CD14-positive monocyte (primary cell): ENCODE results near the gene TMC7. TPM values are rescaled to one million over a fixed set of nuclear protein-coding genes. Genes with fewer than 3 reads are reported as not detected.

Source experiments
- DNase-seq, 3 donors: peaks; one replicate each; pipeline ENCODE4 v3.0.0-alpha.2; 2011 to 2022
- H2AFZ ChIP-seq: 2 replicates; pipeline ENCODE4 v1.6.0; 2012; ENCODE audit warnings: mild to moderate bottlenecking, low read depth, low read length, inconsistent platforms; ENCODE audit not compliant: insufficient read depth, poor library complexity, severe bottlenecking
- H3K27ac ChIP-seq, 2 donors: 1 replicate in 1 of 2; 2 replicates in 1 of 2; pipeline ENCODE4 v1.5.1; 2012 to 2013; ENCODE audit warnings: low read length in 2 of 2, control low read depth in 1 of 2, inconsistent platforms in 1 of 2, low read depth in 1 of 2, mild to moderate bottlenecking in 1 of 2
- H3K27me3 ChIP-seq, 2 donors: one replicate each; pipeline versions ENCODE4 v1.6.0 to v1.6.1; 2011 to 2013; ENCODE audit warnings: low read length in 2 of 2; ENCODE audit not compliant: control insufficient read depth in 2 of 2, insufficient read depth in 2 of 2
- H3K36me3 ChIP-seq, 2 donors: replicated peaks in 1 of 2; 1 replicate in 1 of 2; 2 replicates in 1 of 2; pipeline versions ENCODE4 v1.5.1 to v1.6.1; 2012 to 2013; ENCODE audit warnings: low read length in 2 of 2, control low read depth in 1 of 2, inconsistent platforms in 1 of 2, mild to moderate bottlenecking in 1 of 2; ENCODE audit not compliant: insufficient read depth in 2 of 2, control insufficient read depth in 1 of 2
- H3K4me1 ChIP-seq, 2 donors: 1 replicate in 1 of 2; 2 replicates in 1 of 2; pipeline versions ENCODE4 v1.5.1 to v1.6.1; 2012 to 2013; ENCODE audit warnings: low read length in 2 of 2, control low read depth in 1 of 2, inconsistent platforms in 1 of 2, mild to moderate bottlenecking in 1 of 2, moderate library complexity in 1 of 2; ENCODE audit not compliant: insufficient read depth in 2 of 2, control insufficient read depth in 1 of 2
- H3K4me2 ChIP-seq: replicated peaks from 2 replicates; pipeline ENCODE3; 2012; ENCODE audit warnings: low read length, moderate library complexity, mild to moderate bottlenecking; ENCODE audit not compliant: poor library complexity, severe bottlenecking; ENCODE audit errors: extremely low read depth
- H3K4me3 ChIP-seq, 3 experiments: fragments of 200-600 bp in 1 of 3; sonication (generic) in 1 of 3; replicated peaks in 1 of 3; 1 replicate in 2 of 3; 2 replicates in 1 of 3; pipeline ENCODE4 v1.5.1; 2011 to 2013; ENCODE audit warnings: low read length in 3 of 3, mild to moderate bottlenecking in 3 of 3, control low read depth in 2 of 3, low read depth in 2 of 3, inconsistent platforms in 1 of 3, moderate library complexity in 1 of 3
- H3K79me2 ChIP-seq: 2 replicates; pipeline ENCODE4 v1.6.0; 2012; ENCODE audit warnings: mild to moderate bottlenecking, control low read depth, inconsistent platforms, low read length, moderate library complexity; ENCODE audit not compliant: insufficient read depth
- H3K9ac ChIP-seq: 2 replicates; pipeline ENCODE4 v1.6.0; 2017; ENCODE audit warnings: low read length, mild to moderate bottlenecking; ENCODE audit not compliant: insufficient read depth, poor library complexity, severe bottlenecking
- H3K9me3 ChIP-seq, 2 donors: replicated peaks in 1 of 2; 1 replicate in 1 of 2; 2 replicates in 1 of 2; pipeline versions ENCODE4 v1.5.1 to v1.6.1; 2012 to 2013; ENCODE audit warnings: low read length in 2 of 2, control low read depth in 1 of 2; ENCODE audit not compliant: control insufficient read depth in 1 of 2, insufficient read depth in 1 of 2
- H4K20me1 ChIP-seq: 2 replicates; pipeline ENCODE4 v1.6.0; 2012; ENCODE audit warnings: mild to moderate bottlenecking, low read length, control low read depth, moderate library complexity; ENCODE audit not compliant: insufficient read depth
- H3K27ac Mint-ChIP-seq, 7 donors: one replicate each; pipeline ENCODE4 v1.8.0; 2020; ENCODE audit warnings: mild to moderate bottlenecking in 7 of 7, mixed read lengths in 7 of 7, moderate library complexity in 6 of 7, inconsistent platforms in 2 of 7
- H3K27me3 Mint-ChIP-seq, 3 donors: one replicate each; pipeline ENCODE4 v1.8.0; 2021 to 2022; ENCODE audit warnings: low read depth in 3 of 3, mild to moderate bottlenecking in 3 of 3, mixed read lengths in 3 of 3, moderate library complexity in 3 of 3, inconsistent platforms in 1 of 3
- H3K36me3 Mint-ChIP-seq, 2 donors: one replicate each; pipeline ENCODE4 v1.8.0; 2020; ENCODE audit warnings: mixed read lengths in 2 of 2, inconsistent platforms in 1 of 2, mild to moderate bottlenecking in 1 of 2
- H3K4me1 Mint-ChIP-seq: one replicate; pipeline ENCODE4 v1.8.0; 2020; ENCODE audit warnings: mild to moderate bottlenecking, mixed read lengths
- H3K4me3 Mint-ChIP-seq, 2 donors: one replicate each; pipeline ENCODE4 v1.8.0; 2020; ENCODE audit warnings: mild to moderate bottlenecking in 2 of 2, mixed read lengths in 2 of 2, moderate library complexity in 1 of 2
- H3K9me3 Mint-ChIP-seq, 7 donors: one replicate each; pipeline ENCODE4 v1.8.0; 2020 to 2022; ENCODE audit warnings: mixed read lengths in 7 of 7, mild to moderate bottlenecking in 6 of 7, moderate library complexity in 6 of 7, inconsistent platforms in 2 of 7
- WGBS: methylation state at CpG from one replicate; pipeline ENCODE4 v1.1.5; 2013; ENCODE audit warnings: missing lambda C conversion rate; ENCODE audit not compliant: insufficient coverage; 5-methylcytosine and 5-hydroxymethylcytosine counted together
- intact Hi-C, 2 donors: fragments of 100-400 bp; cut with micrococcal nuclease; formaldehyde crosslinking; loops; one replicate each; pipeline versions ENCODE4 v1.15.0 to v1.15.1; 2023
- polyA plus RNA-seq, 3 donors: library from polyadenylated mRNA; depleted of rRNA in 1 of 3; unstranded in 2 of 3; stranded (reverse) in 1 of 3; fragments of 300-500 nt in 2 of 3; fragments of >200 nt in 1 of 3; fragmentation: Illumina TruSeq in 2 of 3; gene quantifications; 1 replicate in 2 of 3; 2 replicates in 1 of 3; pipeline ENCODE4 v1.2.3, GENCODE V29; 2012 to 2021
- TF ChIP-seq, protein P1 (sequence below): fragments of 200-600 bp; IDR thresholded peaks from one replicate; pipeline ENCODE4 v1.8.0; 2022; ENCODE audit warnings: antibody characterized with exemption, mild to moderate bottlenecking

The TMC7 gene
- polyA plus RNA-seq, 3 donors = not detected

DNA sequence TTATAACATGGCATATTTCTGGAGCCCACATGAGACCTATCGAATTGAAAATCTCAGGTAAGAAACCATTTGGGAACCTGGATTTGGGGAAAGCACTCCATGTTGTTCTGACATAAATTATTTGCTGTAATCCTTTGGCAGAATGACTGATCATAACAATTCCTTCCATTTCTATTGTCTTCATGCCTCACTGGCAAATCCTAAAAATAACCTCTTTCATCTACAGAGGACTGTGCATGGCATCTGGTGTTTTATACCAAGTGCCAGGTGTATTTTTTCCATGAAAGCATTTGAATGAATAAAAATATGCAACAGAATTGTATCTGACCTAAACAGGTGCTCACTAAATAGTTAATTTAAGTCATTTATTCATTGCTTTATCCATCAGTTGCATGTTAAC lies 50.0 kb downstream of the TMC7 start:
- no peaks in the 10 kb centered on the region for H3K36me3 ChIP-seq

DNA sequence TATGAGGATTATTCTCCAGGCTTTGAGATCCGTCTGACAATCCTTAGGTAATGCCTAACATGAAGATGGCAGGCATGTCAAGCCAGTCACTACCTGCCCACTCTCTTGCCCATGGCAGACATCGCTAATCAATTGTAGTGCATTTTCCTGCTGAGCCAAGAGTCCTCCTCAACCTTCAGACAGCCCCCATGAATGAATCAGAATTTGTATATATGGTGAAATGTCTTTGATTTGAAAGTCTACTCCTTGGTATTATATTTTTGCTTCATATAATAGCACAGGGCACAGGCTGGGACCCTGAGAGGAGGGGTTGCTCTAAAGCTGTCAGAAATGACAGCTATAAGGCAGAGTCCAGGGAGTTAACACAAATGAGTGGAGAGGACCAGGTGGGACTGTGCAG lies 56.7 kb downstream of the TMC7 start:
- no peaks in the 10 kb centered on the region for H3K4me1 Mint-ChIP-seq
- no peak overlapping the region for H3K4me2 ChIP-seq
- no peaks in the 10 kb centered on the region for H3K27me3 ChIP-seq
- peaks cover 5 to 7% (median 6%) of the 10 kb centered on the region in 3 donors for H3K27me3 Mint-ChIP-seq
- whole genome bisulfite sequencing = 100% methylated on average over 1 of the region's 2 CpGs
- H3K9me3 ChIP-seq = no peaks in the 10 kb centered on the region
- H4K20me1 ChIP-seq = no peaks in the 10 kb centered on the region
- H3K79me2 ChIP-seq = no peaks in the 10 kb centered on the region
- intact Hi-C loops = no loop called here
- H3K4me3 Mint-ChIP-seq = no peak overlapping the region
- H3K9ac ChIP-seq = no peak overlapping the region
- no peak overlapping the region for H3K27ac Mint-ChIP-seq
- H3K27ac ChIP-seq = no peak overlapping the region
- no peak overlapping the region for H3K4me3 ChIP-seq
- no peak for DNase-seq
- TF ChIP-seq, protein P1, sequence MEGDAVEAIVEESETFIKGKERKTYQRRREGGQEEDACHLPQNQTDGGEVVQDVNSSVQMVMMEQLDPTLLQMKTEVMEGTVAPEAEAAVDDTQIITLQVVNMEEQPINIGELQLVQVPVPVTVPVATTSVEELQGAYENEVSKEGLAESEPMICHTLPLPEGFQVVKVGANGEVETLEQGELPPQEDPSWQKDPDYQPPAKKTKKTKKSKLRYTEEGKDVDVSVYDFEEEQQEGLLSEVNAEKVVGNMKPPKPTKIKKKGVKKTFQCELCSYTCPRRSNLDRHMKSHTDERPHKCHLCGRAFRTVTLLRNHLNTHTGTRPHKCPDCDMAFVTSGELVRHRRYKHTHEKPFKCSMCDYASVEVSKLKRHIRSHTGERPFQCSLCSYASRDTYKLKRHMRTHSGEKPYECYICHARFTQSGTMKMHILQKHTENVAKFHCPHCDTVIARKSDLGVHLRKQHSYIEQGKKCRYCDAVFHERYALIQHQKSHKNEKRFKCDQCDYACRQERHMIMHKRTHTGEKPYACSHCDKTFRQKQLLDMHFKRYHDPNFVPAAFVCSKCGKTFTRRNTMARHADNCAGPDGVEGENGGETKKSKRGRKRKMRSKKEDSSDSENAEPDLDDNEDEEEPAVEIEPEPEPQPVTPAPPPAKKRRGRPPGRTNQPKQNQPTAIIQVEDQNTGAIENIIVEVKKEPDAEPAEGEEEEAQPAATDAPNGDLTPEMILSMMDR = no peak
- H2AFZ ChIP-seq = no peak overlapping the region
- peaks cover 2 to 22% (median 10%) of the 10 kb centered on the region in 7 donors for H3K9me3 Mint-ChIP-seq
- no peaks in the 10 kb centered on the region for H3K36me3 Mint-ChIP-seq
- H3K4me1 ChIP-seq = no peaks in the 10 kb centered on the region
- no peaks in the 10 kb centered on the region for H3K36me3 ChIP-seq

More for the DNA sequence above, 50.0 kb downstream of the TMC7 start:
- Mint-ChIP-seq H3K36me3 (no peaks in the 10 kb centered on the region), H3K4me3 (no peak overlapping the region), H3K4me1 (no peaks in the 10 kb centered on the region), H3K9me3 (peaks cover 0 to 25% (median 10%) of the 10 kb centered on the region in 7 donors), H3K27me3 (peaks cover 3 to 13% (median 6%) of the 10 kb centered on the region in 3 donors), H3K27ac (no peak overlapping the region)
- no peaks in the 10 kb centered on the region for H3K4me1 ChIP-seq
- no peaks in the 10 kb centered on the region for H3K27me3 ChIP-seq
- DNase-seq = no peak
- no peaks in the 10 kb centered on the region for H3K79me2 ChIP-seq
- no peaks in the 10 kb centered on the region for H3K9me3 ChIP-seq
- WGBS = no CpG with 5 or more reads among the region's 1 CpG
- intact Hi-C loops = no loop called here
- H4K20me1 ChIP-seq = no peaks in the 10 kb centered on the region
- no peak overlapping the region for H3K4me2 ChIP-seq
- H2AFZ ChIP-seq = no peak overlapping the region
- H3K27ac ChIP-seq = no peak overlapping the region
- H3K9ac ChIP-seq = no peak overlapping the region
- TF ChIP-seq, protein P1 = no peak
- H3K4me3 ChIP-seq = no peak overlapping the region
